HEK293 (cell line): Measurements from ENCODE around the gene C1orf226.
"Not testable (repeated sequence)": the region's sequence is repeated elsewhere in the genome, so short reads cannot be mapped to it uniquely, and the experiment has no call there.

Source experiments
- CTCF ChIA-PET: fragments of 350-600 bp; formaldehyde crosslinking; extraction: SDS; loops from one replicate; lab custom pipeline; 2021; ENCODE audit warnings: antibody characterized with exemption; lab: Yijun Ruan, JAX
- POLR2A ChIA-PET: fragments of 300-600 bp; formaldehyde crosslinking; extraction: SDS; loops from one replicate; lab custom pipeline; 2020; ENCODE audit warnings: antibody characterized with exemption, inconsistent platforms; lab: Yijun Ruan, JAX
- H3K27ac ChIP-seq: fragments of 200-500 bp; sonication (Bioruptor generic); 2 replicates; pipeline ENCODE4 v1.5.1; 2014; ENCODE audit warnings: low read depth, low read length, control low read depth, inconsistent platforms; ENCODE audit errors: extremely low read depth
- H3K36me3 ChIP-seq, 2 experiments: fragments of 200-500 bp in 1 of 2; sonication (Bioruptor generic) in 1 of 2; 1 replicate in 1 of 2; 2 replicates in 1 of 2; pipeline ENCODE4 v1.5.1; 2014 to 2017; ENCODE audit warnings: inconsistent platforms in 2 of 2, low read length in 2 of 2; ENCODE audit not compliant: control insufficient read depth in 2 of 2, insufficient read depth in 1 of 2
- H3K4me1 ChIP-seq: fragments of 200-500 bp; sonication (Bioruptor generic); 2 replicates; pipeline ENCODE4 v1.5.1; 2014; ENCODE audit warnings: mild to moderate bottlenecking, low read length, inconsistent platforms; ENCODE audit not compliant: control insufficient read depth, insufficient read depth
- H3K4me3 ChIP-seq: 2 replicates; pipeline ENCODE4 v1.5.1; 2011; ENCODE audit warnings: low read depth, mild to moderate bottlenecking, control low read depth, low read length, moderate library complexity
- H3K9me3 ChIP-seq: fragments of 200-500 bp; sonication (Bioruptor generic); 2 replicates; pipeline ENCODE4 v1.5.1; 2014; ENCODE audit warnings: low read depth, low read length, inconsistent platforms; ENCODE audit not compliant: control insufficient read depth, insufficient read depth
- MEIS1 ChIP-seq: sonication (generic); formaldehyde crosslinking; IDR thresholded peaks from 2 replicates; pipeline ENCODE4 v1.8.1; 2022; ENCODE audit warnings: missing genetic modification reagents, mild to moderate bottlenecking, borderline replicate concordance
- SCRT1 ChIP-seq: fragments of 450-650 bp; formaldehyde crosslinking; IDR thresholded peaks from 2 replicates; pipeline ENCODE4 v1.5.1; 2016; ENCODE audit warnings: missing biosample characterization, missing genetic modification characterization, borderline replicate concordance
- SCRT2 ChIP-seq: fragments of 450-650 bp; formaldehyde crosslinking; IDR thresholded peaks from 2 replicates; pipeline ENCODE4 v1.5.1; 2016; ENCODE audit warnings: missing biosample characterization, missing genetic modification characterization
- ZFP3 ChIP-seq: fragments of 450-650 bp; formaldehyde crosslinking; IDR thresholded peaks from 2 replicates; pipeline ENCODE4 v1.5.1; 2016; ENCODE audit warnings: low read depth, missing biosample characterization, missing genetic modification characterization
- ZNF132 ChIP-seq: fragments of 450-650 bp; formaldehyde crosslinking; IDR thresholded peaks from 2 replicates; pipeline ENCODE4 v1.5.1; 2017; ENCODE audit warnings: missing biosample characterization, missing genetic modification characterization, borderline replicate concordance
- ZNF140 ChIP-seq: fragments of 450-650 bp; formaldehyde crosslinking; IDR thresholded peaks from 2 replicates; pipeline ENCODE4 v1.5.1; 2016; ENCODE audit warnings: missing biosample characterization, missing genetic modification characterization
- ZNF146 ChIP-seq: fragments of 450-650 bp; formaldehyde crosslinking; IDR thresholded peaks from 2 replicates; pipeline ENCODE4 v1.5.1; 2016; ENCODE audit warnings: missing biosample characterization, missing genetic modification characterization
- ZNF341 ChIP-seq: fragments of 450-650 bp; formaldehyde crosslinking; IDR thresholded peaks from 2 replicates; pipeline ENCODE4; 2016; ENCODE audit warnings: low read depth, missing biosample characterization, missing genetic modification characterization
- ZNF37A ChIP-seq: fragments of 450-650 bp; IDR thresholded peaks from 2 replicates; pipeline ENCODE4 v1.5.1; 2018; ENCODE audit warnings: missing biosample characterization, missing genetic modification characterization
- ZNF416 ChIP-seq: fragments of 450-650 bp; formaldehyde crosslinking; IDR thresholded peaks from 2 replicates; pipeline ENCODE4 v1.5.1; 2016; ENCODE audit warnings: missing biosample characterization, missing genetic modification characterization
- ZNF514 ChIP-seq: fragments of 450-650 bp; formaldehyde crosslinking; IDR thresholded peaks from 2 replicates; pipeline ENCODE4 v1.5.1; 2016; ENCODE audit warnings: missing biosample characterization, missing genetic modification characterization
- ZNF596 ChIP-seq: fragments of 450-650 bp; IDR thresholded peaks from 2 replicates; pipeline ENCODE4 v1.5.0; 2018; ENCODE audit warnings: missing biosample characterization, mild to moderate bottlenecking, missing genetic modification characterization, moderate library complexity
- ZNF629 ChIP-seq: fragments of 450-650 bp; formaldehyde crosslinking; IDR thresholded peaks from 2 replicates; pipeline ENCODE4 v1.5.1; 2017; ENCODE audit warnings: missing biosample characterization, missing genetic modification characterization
- ZNF701 ChIP-seq: fragments of 450-650 bp; formaldehyde crosslinking; IDR thresholded peaks from 2 replicates; pipeline ENCODE4 v1.5.1; 2016; ENCODE audit warnings: missing biosample characterization, missing genetic modification characterization
- ZNF776 ChIP-seq: fragments of 450-650 bp; formaldehyde crosslinking; IDR thresholded peaks from 2 replicates; pipeline ENCODE4 v1.5.0; 2017; ENCODE audit warnings: missing biosample characterization, missing genetic modification characterization, borderline replicate concordance
- ZNF792 ChIP-seq: fragments of 450-650 bp; formaldehyde crosslinking; IDR thresholded peaks from 2 replicates; pipeline ENCODE4 v1.5.1; 2016; ENCODE audit warnings: missing biosample characterization, missing genetic modification characterization
- TF ChIP-seq, protein P1 (sequence below): fragments of 450-650 bp; formaldehyde crosslinking; optimal IDR thresholded peaks from 2 replicates; pipeline ENCODE3; 2016; ENCODE audit warnings: missing biosample characterization, mild to moderate bottlenecking, missing genetic modification characterization
- TF ChIP-seq, protein P2 (sequence below): fragments of 450-650 bp; formaldehyde crosslinking; IDR thresholded peaks from 2 replicates; pipeline ENCODE4 v1.5.1; 2016; ENCODE audit warnings: missing biosample characterization, missing genetic modification characterization

C1orf226 gene

DNA sequence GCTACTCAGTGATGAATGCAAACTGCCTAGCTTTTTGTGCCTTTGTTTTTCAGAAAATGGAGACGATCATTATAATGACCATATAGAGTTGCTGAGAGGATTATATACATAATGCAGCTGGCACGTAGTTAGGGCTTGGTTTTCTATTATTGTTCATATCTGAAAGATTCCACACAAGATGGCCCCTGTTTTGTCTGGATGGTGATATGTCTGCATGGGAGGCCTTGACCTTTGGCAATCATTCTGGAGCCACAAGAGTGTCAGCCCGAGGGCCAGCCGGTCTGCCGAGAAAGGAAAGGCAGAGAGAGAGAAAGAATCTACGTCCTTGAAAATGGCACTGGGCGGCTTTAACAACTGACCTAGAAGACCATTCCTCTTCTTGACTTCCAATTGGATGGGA, 36.1 kb downstream of the C1orf226 start:
- ChIA-PET CTCF (interaction anchor here (0.9 kb wide), 1 partner anchor 361 kb away, joined by 3 read pairs; no protein-coding TSS in a partner anchor), POLR2A (no interaction called here)
- Histone ChIP-seq H3K27ac (no peak overlapping the region), H3K4me1 (no peaks in the 10 kb centered on the region), H3K36me3 (no peaks in the 10 kb centered on the region), H3K9me3 (no peaks in the 10 kb centered on the region), H3K4me3 (no peak overlapping the region)
- TF ChIP-seq ZNF341 (tag by site-specific recombination) (no peak), ZNF514 (tag by site-specific recombination) (no peak), ZNF701 (tag by site-specific recombination) (no peak), ZFP3 (tag by site-specific recombination) (no peak), ZNF416 (tag by site-specific recombination) (no peak)
- TF ChIP-seq, protein P1, sequence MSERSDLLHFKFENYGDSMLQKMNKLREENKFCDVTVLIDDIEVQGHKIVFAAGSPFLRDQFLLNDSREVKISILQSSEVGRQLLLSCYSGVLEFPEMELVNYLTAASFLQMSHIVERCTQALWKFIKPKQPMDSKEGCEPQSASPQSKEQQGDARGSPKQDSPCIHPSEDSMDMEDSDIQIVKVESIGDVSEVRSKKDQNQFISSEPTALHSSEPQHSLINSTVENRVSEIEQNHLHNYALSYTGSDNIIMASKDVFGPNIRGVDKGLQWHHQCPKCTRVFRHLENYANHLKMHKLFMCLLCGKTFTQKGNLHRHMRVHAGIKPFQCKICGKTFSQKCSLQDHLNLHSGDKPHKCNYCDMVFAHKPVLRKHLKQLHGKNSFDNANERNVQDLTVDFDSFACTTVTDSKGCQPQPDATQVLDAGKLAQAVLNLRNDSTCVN: no peak

DNA sequence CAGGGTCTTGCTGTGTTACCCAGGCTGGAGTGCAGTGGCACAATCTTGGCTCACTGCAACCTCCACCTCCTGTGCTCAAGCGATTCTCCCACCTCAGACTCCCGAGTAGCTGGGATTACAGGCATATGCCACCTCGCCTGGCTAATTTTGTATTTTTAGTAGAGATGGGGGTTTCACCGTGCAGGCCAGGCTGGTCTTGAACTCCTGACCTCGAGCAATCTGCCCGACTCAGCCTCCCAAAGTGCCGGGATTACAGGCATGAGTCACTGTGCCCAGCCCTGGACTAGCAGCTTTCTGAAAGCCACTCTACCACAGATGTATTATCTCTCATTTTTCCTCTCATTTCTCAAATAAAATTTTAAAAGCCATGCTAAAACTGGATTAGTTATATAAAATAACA, 37.1 kb downstream of the C1orf226 start:
- TF ChIP-seq SCRT2 (tag by site-specific recombination): 0 out of 2 replicates have a peak, but pooled peaks have one; percentile 47
- TF ChIP-seq, all 188 proteins: peak for 1; not testable (repeated sequence) for 187
- CTCF ChIA-PET: interaction anchor here (0.9 kb wide), 1 partner anchor 362 kb away, joined by 3 read pairs; no protein-coding TSS in a partner anchor
- H3K27ac ChIP-seq, POLR2A ChIA-PET, H3K4me3 ChIP-seq, H3K4me1 ChIP-seq, H3K9me3 ChIP-seq, H3K36me3 ChIP-seq: not testable (repeated sequence)

DNA sequence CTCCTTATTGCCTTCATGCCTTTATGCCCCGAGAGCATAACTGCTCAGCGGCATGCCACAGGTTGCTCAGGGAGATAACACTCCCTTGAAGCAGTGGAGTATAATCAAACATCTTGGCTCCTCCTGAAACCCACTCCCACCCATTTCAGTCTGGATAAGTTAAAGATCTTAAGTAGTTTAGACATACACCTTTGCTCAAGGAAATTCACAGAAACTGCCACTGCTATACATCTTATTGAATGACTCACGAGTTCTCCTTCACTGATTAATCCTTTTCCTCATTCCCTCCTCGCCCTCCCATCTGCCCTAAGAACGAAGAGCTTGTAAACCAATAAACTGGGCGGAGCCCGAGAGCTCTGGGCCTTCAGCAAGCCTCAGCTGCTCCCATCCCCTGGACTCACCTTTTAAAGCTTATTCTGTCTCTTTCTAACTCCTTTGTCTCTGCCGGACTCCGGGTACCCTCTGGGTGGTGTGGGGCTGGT, 38.0 kb downstream of the C1orf226 start:
- H3K27ac ChIP-seq, H3K4me3 ChIP-seq, H3K4me1 ChIP-seq, H3K36me3 ChIP-seq, POLR2A ChIA-PET, H3K9me3 ChIP-seq: not testable (repeated sequence)
- CTCF ChIA-PET: interaction anchor here (0.7 kb wide), 1 partner anchor 446 kb away, joined by 3 read pairs; no protein-coding TSS in a partner anchor
- TF ChIP-seq SCRT1 (tag by site-specific recombination) (0 out of 2 replicates have a peak, but pooled peaks have one; percentile 26), SCRT2 (tag by site-specific recombination) (peak; percentile 75)

DNA sequence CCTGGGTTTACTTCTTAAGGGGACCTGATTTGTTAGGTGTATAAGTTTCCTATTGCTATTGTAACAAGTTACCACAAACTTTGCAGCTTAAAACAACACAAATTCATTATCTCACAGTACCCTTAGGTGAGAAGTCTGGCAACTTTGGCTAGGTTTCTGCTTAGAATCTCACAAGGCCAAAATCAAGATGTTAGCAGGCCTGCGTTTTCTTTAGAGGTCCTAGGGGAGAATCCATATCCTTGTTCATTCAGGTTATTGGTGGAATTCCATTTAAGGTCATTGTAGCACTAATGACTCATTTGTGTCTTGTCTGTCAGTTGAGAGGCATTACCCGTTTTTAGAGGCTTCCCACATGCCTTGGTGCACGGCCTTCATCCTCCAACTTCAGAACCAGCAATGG, 38.6 kb downstream of the C1orf226 start:
- ChIA-PET CTCF (no interaction called here), POLR2A (no interaction called here)
- no peak overlapping the region for H3K27ac ChIP-seq
- no peak for TF ChIP-seq MEIS1
- no peak for TF ChIP-seq ZNF140 (tag by site-specific recombination)
- TF ChIP-seq, protein P2, sequence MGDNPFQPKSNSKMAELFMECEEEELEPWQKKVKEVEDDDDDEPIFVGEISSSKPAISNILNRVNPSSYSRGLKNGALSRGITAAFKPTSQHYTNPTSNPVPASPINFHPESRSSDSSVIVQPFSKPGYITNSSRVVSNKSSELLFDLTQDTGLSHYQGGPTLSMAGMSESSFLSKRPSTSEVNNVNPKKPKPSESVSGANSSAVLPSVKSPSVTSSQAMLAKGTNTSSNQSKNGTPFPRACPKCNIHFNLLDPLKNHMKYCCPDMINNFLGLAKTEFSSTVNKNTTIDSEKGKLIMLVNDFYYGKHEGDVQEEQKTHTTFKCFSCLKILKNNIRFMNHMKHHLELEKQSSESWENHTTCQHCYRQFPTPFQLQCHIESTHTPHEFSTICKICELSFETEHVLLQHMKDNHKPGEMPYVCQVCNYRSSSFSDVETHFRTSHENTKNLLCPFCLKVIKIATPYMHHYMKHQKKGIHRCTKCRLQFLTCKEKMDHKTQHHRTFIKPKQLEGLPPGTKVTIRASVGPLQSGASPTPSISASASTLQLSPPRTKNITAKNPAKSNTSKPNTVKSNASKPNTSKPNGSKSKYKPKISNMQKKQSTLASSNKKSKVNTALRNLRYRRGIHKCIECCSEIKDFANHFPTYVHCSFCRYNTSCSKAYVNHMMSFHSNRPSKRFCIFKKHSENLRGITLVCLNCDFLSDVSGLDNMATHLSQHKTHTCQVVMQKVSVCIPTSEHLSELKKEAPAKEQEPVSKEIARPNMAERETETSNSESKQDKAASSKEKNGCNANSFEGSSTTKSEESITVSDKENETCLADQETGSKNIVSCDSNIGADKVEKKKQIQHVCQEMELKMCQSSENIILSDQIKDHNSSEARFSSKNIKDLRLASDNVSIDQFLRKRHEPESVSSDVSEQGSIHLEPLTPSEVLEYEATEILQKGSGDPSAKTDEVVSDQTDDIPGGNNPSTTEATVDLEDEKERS: no peak
- TF ChIP-seq ZNF629 (tag by site-specific recombination): no peak
- no peak for TF ChIP-seq ZNF132 (tag by site-specific recombination)
- no peak for TF ChIP-seq ZNF596 (tag by site-specific recombination)
- no peak for TF ChIP-seq ZFP3 (tag by site-specific recombination)
- no peak for TF ChIP-seq ZNF37A (tag by site-specific recombination)
- no peak for TF ChIP-seq ZNF146 (tag by site-specific recombination)
- no peak for TF ChIP-seq ZNF792 (tag by site-specific recombination)
- TF ChIP-seq ZNF776 (tag by site-specific recombination): no peak
- no peaks in the 10 kb centered on the region for H3K4me1 ChIP-seq
- no peaks in the 10 kb centered on the region for H3K36me3 ChIP-seq
- no peaks in the 10 kb centered on the region for H3K9me3 ChIP-seq
- no peak overlapping the region for H3K4me3 ChIP-seq
